ENCODE measurements around the gene ICA1.
"Not testable (repeated sequence)": the region's sequence is repeated elsewhere in the genome, so short reads cannot be mapped to it uniquely, and the experiment has no call there.

ICA1 gene

DNA sequence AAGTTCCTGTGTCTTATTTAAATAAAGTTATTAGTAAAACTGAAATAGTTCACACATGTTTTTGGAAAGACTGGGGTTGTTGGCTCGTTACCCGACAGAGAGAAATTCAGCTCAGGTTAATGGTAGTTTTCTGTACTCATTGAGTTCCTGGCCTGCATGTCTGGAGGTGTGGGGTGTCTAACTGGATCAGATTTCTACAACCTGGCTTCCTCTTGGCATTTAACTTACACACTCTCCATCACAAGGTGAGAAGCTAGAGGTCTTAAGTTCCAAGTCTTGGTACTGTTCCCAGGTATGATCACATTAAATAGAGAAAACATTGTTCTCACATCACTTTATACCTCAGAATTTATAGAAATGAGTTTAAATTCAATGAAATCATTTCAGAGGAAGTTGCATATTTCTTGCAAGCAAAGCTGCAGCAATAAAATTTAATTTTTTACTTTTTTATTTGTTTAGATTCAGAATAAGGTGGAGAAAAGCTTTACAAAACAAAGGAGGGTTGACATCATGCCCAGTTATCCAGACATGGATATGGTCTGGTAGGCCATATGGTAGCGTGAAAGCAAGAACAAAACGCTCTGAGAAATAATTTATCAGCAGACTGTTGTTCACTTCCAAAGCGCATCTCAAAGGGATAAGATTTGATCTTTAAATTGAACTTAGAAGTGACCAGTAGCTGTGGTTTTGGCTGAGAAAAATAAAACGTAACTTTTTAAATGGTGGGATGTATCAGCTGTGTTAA is 172.8 kb downstream of the ICA1 start:
- no peak for DNase-seq

DNA sequence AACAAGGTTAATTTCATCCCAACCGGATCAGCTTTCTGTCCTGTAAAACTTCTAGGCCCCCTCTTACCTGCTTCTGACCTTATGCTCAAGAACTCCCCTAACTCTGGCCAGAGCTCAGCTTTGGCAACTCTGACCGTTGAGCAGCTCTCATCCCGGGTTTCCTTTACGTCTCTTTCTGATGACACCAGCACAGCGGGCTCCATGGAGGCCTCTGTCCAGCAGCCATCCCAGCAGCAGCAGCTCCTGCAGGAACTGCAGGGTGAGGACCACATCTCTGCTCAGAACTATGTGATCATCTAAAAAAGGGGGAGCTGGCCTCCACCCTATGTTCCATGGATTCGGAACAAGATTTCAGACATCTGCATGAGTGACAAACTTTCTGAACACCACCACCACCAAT is 175.7 kb downstream of the ICA1 start:
- no peak for DNase-seq

DNA sequence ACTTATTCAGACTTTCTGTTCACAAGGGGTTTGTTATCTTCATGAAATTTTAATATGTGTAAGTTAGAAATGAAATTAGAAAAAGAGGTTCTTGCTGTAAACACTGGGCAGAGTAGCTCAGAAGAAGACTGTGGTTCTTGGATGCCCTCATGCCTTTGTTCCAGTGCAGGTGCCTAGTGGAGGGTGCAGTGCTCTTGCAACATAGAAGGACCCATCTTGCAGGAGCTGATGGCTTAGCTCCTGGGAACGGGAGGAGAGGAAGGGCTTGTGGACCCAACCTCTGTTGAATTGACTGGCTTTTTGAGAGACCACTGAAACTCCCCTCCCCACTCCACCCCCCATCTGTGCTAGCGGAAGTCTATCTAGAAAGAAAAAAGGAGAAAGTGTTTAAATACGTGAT is 176.5 kb downstream of the ICA1 start:
- DNase-seq = no peak

DNA sequence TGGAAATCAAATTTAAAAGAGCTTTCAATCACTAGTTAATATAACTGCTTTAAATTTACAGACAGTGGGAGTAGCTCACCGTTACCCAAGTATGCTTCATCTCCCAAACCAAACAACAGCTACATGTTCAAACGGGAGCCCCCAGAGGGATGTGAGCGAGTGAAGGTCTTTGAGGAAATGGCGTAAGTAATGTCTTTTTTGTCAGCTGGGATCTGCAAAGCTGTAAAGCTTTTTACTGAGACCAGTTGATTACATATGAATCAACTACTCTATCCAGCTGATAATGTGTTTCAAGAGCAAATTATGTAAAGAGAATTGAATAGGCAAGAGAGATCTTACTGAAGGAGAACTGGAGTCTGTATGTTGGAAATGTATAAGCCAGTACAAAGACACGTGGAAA is 177.1 kb downstream of the ICA1 start:
- DNase-seq = no peak

DNA sequence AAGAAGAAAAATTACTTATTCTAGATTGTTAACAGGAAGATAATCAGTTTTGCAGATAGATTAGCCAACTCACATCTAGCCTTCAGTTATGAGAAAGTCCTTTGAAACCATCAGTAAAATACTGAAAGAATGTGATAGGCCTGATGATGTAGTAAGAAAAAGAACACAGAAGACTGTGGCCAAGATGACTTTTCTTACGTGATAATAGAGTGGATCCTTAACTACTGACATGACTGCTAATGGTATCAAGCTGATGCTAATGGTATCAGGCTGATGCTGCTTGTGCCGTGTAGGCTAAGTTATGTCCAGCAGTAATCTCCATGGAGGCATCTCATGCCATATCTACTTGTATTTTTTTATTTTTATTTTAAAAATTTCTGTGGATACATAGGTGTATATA is 179.2 kb downstream of the ICA1 start:
- DNase-seq = no peak

DNA sequence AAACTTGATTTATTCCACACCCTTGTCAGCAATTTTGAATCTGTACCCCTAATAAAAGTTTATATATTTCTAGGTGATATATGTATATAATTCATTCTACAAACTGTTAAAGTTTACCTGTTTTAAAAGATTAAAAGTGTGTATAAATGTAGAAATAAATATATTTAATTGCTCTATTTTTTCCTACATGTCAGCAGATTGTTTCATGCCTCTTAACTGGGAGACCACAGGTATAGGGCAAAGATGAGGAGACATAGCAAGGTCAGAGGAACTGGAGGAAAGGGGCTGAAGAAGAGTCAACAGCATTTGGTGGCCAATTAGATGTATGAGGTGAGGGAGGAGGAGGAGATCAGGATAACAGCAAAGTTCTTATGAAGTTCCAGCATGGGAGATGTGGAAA is 183.5 kb downstream of the ICA1 start:
- DNase-seq = no peak

DNA sequence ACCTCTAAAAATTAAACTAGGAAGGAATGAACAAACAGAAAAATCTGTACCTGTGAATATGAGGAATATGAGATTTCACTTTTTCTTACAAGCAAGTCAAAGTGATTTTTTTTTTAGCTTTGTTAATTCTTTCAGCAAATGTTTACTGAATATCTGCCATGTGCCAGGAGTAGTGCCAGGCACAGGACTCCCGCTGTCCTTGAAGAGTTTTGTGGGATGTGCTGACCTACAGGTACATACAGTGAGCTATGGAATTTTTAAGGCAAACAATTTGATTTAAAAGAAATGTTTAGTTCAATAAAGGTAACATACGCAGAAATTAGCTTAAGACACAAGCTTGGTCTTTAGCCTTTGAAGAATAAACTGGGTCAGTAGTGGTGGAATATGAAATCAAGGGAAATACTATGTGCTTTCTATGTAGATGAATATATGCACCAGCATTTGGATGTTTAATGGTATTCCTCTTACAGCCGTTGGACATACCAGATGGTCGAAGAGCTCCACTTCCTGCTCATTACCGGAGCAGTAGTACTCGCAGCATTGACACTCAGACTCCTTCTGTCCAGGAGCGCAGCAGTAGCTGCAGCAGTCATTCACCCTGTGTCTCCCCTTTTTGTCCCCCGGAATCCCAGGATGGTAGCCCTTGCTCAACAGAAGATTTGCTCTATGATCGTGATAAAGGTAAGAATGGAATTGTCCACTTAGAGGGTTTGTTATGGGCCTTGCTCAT is 191.4 kb downstream of the ICA1 start:
- no peak for DNase-seq

DNA sequence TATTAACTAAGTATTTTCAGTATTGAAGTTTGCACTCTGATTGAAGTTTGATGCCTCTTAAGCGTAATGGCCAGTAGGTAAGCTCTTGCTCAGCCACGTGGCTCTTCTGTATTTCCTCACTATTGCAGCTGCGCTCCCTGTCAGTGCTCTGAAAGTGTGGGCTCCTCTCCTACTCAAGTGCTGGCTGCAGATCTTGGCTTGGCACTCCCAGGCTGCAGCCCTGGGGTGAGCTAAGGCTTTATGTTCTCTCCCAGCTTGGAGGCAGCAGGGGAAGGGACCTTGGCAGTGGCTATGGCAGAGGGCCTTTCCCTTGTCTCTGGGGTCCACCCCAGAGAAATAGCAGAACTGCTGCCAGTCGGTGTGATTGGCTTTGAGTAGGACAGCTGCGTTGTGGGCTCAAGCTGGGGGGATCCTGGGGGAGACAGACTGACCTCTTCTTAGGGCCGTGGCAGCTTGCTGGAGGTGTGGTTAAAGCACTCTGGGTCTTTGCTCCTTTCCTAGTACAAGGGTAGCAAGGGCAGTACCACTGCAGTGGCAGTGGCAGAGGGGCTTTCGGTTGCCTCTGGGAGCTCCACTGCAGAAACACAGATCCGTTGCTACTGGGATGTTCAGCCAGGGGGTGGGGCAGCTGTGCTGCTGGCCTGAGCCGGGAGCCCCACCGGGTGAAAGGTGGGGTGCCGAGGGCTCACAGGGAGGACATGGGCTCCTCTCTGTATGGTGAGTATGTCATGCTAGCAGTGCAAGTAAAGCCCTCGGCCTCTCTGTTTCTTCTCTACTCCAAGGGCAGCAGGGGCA is 192.9 kb downstream of the ICA1 start:
- DNase-seq = no peak

DNA sequence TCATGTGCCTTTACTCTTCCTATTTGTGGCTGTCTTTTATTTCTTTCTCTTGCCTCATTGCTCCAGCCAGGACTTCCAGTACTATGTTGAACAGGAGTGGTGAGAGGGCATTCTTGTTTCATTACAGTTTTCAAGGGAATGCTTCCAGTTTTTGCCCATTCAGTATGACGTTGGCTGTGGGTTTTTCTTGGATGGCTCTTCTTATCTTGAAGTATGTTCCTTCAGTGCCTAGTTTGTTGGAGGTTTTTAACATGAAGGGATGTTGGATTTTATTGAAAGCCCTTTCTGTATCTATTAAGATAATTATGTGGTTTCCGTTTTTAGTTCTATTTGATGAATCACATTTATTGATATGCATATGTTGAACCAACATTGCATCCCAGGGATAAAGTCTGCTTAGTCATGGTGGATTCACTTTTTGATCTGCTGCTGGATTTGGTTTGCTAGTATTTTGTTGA is 196.6 kb downstream of the ICA1 start:
- no peak for DNase-seq

DNA sequence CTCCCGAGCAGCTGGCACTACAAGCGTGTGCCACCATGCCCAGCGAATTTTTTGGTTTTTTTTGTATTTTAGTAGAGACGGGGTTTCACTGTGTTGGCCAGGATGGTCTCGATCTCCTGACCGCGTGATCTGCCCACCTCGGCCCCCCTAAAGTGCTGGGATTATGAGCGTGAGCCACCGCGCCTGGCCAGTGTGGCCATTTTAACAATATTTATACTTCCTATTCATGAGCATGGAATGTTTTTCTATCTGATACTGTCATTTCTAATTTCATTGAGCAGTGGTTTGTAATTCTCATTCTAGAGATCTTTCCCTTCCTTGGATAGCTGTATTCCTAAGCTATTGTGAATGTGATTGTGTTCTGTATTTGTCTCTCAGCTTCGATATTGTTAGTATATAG is 197.1 kb downstream of the ICA1 start:
- DNase-seq = no peak

DNA sequence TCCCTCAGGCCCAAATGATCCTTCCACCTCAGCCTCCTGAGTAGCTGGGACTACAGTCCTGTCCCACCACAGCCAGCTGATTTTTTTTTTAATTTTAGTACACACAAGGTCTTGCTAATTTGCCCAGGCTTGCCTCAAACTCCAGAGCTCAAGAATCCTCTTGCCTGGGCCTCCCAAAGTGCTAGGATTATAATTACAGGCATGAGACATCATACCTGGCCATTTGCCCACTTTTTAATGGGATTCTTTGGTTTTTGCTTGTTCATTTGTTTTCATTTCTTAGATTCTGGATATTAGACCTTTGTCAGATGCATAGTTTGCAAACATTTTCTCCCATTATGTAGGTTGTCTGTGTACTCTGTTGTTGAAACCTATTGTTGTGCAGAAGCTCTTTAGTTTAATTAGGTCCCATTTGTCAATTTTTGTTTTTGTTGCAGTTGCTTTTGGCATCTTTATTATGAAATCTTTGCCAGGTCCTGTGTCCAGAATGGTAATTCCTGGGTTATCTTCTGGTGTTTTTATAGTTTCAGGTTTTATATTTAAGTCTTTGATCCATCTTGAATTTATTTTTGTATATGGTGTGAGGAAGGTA is 198.2 kb downstream of the ICA1 start:
- DNase-seq = no peak

DNA sequence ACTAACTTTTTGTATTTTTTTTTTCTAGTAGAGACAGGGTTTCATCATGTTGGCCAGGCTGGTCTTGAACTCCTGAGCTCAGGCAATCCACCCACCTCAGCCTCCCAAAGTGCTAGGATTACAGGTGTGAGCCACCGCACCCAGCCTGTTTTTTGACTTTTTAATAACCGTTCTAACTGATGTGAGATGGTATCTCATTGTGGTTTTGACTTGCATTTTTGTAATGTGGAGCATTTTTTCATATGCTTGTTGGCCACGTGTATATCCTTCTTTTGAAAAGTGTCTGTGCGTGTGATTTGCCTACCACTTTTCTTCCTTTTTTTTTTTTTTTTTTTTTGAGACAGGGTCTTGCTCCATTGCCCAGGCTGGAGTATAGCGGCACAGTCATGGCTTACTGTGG is 198.7 kb downstream of the ICA1 start:
- not testable (repeated sequence) for DNase-seq
